ENCODE data around the gene FAH.

FAH gene

GRCh38 chr15:80179935-80180334 is 27.1 kb downstream of the FAH start:
- ATAC-seq = no peak
- TF ChIP-seq ZFP30 (CRISPR knock-in tag; IDR thresholded peaks at IDR 0.05) (no peak), ESRRG (CRISPR knock-in tag; IDR thresholded peaks at IDR 0.05) (no peak), CSDC2 (CRISPR knock-in tag; IDR thresholded peaks at IDR 0.05) (no peak), ZNF8 (CRISPR knock-in tag; IDR thresholded peaks at IDR 0.05) (no peak), TSHZ2 (CRISPR knock-in tag; IDR thresholded peaks at IDR 0.05) (no peak), TCF4 (CRISPR knock-in tag; IDR thresholded peaks at IDR 0.05; ENCODE audit: borderline replicate concordance) (no peak), ISL1 (CRISPR knock-in tag; IDR thresholded peaks at IDR 0.05) (no peak), ZNF70 (CRISPR knock-in tag; IDR thresholded peaks at IDR 0.05) (no peak), OSR1 (CRISPR knock-in tag; IDR thresholded peaks at IDR 0.05) (no peak), POU6F1 (CRISPR knock-in tag; IDR thresholded peaks at IDR 0.05; ENCODE audit: borderline replicate concordance, low read depth) (no peak), ZNF565 (CRISPR knock-in tag; conservative IDR thresholded peaks at IDR 0.05; ENCODE audit: low read depth) (no peak), SNAI2 (CRISPR knock-in tag; IDR thresholded peaks at IDR 0.05) (no peak), CSRNP3 (CRISPR knock-in tag; IDR thresholded peaks at IDR 0.05) (no peak), PPARA (CRISPR knock-in tag; IDR thresholded peaks at IDR 0.05; ENCODE audit: borderline replicate concordance) (no peak), ZC3H10 (CRISPR knock-in tag; IDR thresholded peaks at IDR 0.05) (no peak), RARB (CRISPR knock-in tag; IDR thresholded peaks at IDR 0.05) (no peak), GLIS3 (CRISPR knock-in tag; IDR thresholded peaks at IDR 0.05) (no peak), TOX (CRISPR knock-in tag; IDR thresholded peaks at IDR 0.05; ENCODE audit: borderline replicate concordance) (no peak), PATZ1 (CRISPR knock-in tag; IDR thresholded peaks at IDR 0.05; ENCODE audit: borderline replicate concordance) (no peak), BACH2 (CRISPR knock-in tag; IDR thresholded peaks at IDR 0.05; ENCODE audit: borderline replicate concordance) (no peak)

- ATAC-seq = no peak
- TF ChIP-seq ZNF8 (CRISPR knock-in tag; IDR thresholded peaks at IDR 0.05) = no peak
- TF ChIP-seq POU6F1 (CRISPR knock-in tag; IDR thresholded peaks at IDR 0.05; ENCODE audit: borderline replicate concordance, low read depth) = no peak
- no peak for TF ChIP-seq GLIS3 (CRISPR knock-in tag; IDR thresholded peaks at IDR 0.05)
- no peak for TF ChIP-seq TCF4 (CRISPR knock-in tag; IDR thresholded peaks at IDR 0.05; ENCODE audit: borderline replicate concordance)
- TF ChIP-seq PPARA (CRISPR knock-in tag; IDR thresholded peaks at IDR 0.05; ENCODE audit: borderline replicate concordance) = no peak
- no peak for TF ChIP-seq ZNF70 (CRISPR knock-in tag; IDR thresholded peaks at IDR 0.05)
- no peak for TF ChIP-seq ARNTL (CRISPR knock-in tag; IDR thresholded peaks at IDR 0.05; ENCODE audit: borderline replicate concordance, low read depth)
Measured at GRCh38 chr15:80180468-80180867, 27.7 kb downstream of the FAH start.

- TF ChIP-seq CSDC2 (CRISPR knock-in tag; IDR thresholded peaks at IDR 0.05) = no peak
- TF ChIP-seq PPARA (CRISPR knock-in tag; IDR thresholded peaks at IDR 0.05; ENCODE audit: borderline replicate concordance) = no peak
- ATAC-seq = no peak
Measured at GRCh38 chr15:80180986-80181385, 28.2 kb downstream of the FAH start.
